ENCODE data around the gene PRR5L.

DNA sequence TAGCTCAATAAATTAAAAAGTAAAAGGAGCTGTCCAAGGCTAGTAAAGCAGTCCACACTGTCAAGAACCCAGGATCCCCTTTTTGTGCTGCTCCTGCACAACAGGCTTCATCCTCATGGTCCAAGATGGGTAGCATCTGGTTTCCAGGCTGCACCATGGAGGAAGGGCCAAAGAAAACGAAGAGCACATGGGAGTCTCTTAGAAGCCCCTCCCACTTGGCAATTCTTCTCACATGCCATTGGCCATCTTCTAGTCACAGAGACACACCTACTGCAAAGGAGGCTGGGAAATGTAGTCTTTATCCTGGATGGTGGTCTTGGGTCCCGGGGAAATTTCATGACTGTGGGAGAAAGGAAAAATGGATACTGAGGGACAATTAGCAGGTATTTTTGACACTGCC is 37.8 kb downstream of the PRR5L start:
- TF ChIP-seq TAF1 (IDR thresholded peaks at IDR 0.05; ENCODE audit: borderline replicate concordance, insufficient read depth, low read length) (no peak), SIN3A (IDR thresholded peaks at IDR 0.05; ENCODE audit: borderline replicate concordance, insufficient read depth, low read length) (no peak), POLR2AphosphoS5 (IDR thresholded peaks at IDR 0.05; ENCODE audit: low read depth, low read length) (no peak)
- TF ChIP-seq, protein P1, sequence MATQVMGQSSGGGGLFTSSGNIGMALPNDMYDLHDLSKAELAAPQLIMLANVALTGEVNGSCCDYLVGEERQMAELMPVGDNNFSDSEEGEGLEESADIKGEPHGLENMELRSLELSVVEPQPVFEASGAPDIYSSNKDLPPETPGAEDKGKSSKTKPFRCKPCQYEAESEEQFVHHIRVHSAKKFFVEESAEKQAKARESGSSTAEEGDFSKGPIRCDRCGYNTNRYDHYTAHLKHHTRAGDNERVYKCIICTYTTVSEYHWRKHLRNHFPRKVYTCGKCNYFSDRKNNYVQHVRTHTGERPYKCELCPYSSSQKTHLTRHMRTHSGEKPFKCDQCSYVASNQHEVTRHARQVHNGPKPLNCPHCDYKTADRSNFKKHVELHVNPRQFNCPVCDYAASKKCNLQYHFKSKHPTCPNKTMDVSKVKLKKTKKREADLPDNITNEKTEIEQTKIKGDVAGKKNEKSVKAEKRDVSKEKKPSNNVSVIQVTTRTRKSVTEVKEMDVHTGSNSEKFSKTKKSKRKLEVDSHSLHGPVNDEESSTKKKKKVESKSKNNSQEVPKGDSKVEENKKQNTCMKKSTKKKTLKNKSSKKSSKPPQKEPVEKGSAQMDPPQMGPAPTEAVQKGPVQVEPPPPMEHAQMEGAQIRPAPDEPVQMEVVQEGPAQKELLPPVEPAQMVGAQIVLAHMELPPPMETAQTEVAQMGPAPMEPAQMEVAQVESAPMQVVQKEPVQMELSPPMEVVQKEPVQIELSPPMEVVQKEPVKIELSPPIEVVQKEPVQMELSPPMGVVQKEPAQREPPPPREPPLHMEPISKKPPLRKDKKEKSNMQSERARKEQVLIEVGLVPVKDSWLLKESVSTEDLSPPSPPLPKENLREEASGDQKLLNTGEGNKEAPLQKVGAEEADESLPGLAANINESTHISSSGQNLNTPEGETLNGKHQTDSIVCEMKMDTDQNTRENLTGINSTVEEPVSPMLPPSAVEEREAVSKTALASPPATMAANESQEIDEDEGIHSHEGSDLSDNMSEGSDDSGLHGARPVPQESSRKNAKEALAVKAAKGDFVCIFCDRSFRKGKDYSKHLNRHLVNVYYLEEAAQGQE (IDR thresholded peaks at IDR 0.05; ENCODE audit: insufficient read depth in 1 of 2, low read depth in 2 of 2, low read length in 2 of 2) = peak in 1 of 2 experiments; percentile 58; a peak in 2 of 4 replicates

Measured in PFSK-1 (cell line).